ENCODE data around the gene IGFBP2. TPM values are rescaled to one million over a fixed set of nuclear protein-coding genes. Genes with fewer than 3 reads are reported as not detected.

Gene IGFBP2
- total and polyA plus RNA-seq, 2 of the 13 experiments (the other 11 are each of a cell fraction or from before 2014, with no cell fraction given): 2.0 to 5.8 TPM

- H3K27ac ChIP-seq (ENCODE audit: extremely low read length, insufficient read depth, low read length): no peak overlapping the region
- CTCF ChIA-PET (ENCODE audit: low intra/inter-chr PET ratio, low total read pairs): no interaction called here
- POLR2A ChIA-PET: no interaction called here
- TF ChIP-seq ATM (IDR thresholded peaks at IDR 0.05; ENCODE audit: borderline replicate concordance): no peak
- 0 out of 2 replicates have a peak, but pooled peaks have one; percentile 24 for TF ChIP-seq ZNF333 (CRISPR knock-in tag; IDR thresholded peaks at IDR 0.05; ENCODE audit: borderline replicate concordance)
- TF ChIP-seq ZFP36 (IDR thresholded peaks at IDR 0.05; ENCODE audit: borderline replicate concordance, low read depth, low read length, partially characterized antibody): no peak
- TF ChIP-seq IKZF1 (IDR thresholded peaks at IDR 0.05): no peak
- no peak for TF ChIP-seq ASH2L (IDR thresholded peaks at IDR 0.05; ENCODE audit: insufficient read length, low read depth, low read length)
- 0 out of 2 replicates have a peak, but pooled peaks have one; percentile 19 for TF ChIP-seq ZNF709 (CRISPR knock-in tag; IDR thresholded peaks at IDR 0.05)
- TF ChIP-seq ZNF557 (CRISPR knock-in tag; IDR thresholded peaks at IDR 0.05): no peak
- TF ChIP-seq ZNF598 (CRISPR knock-in tag; IDR thresholded peaks at IDR 0.05; ENCODE audit: borderline replicate concordance): 0 out of 2 replicates have a peak, but pooled peaks have one; percentile 25
- no peak for TF ChIP-seq ATAD3A (CRISPR knock-in tag; IDR thresholded peaks at IDR 0.05)
- TF ChIP-seq GLI4 (CRISPR knock-in tag; IDR thresholded peaks at IDR 0.05; ENCODE audit: borderline replicate concordance): 0 out of 2 replicates have a peak, but pooled peaks have one; percentile 33
- no peak for TF ChIP-seq TOPORS (CRISPR knock-in tag; IDR thresholded peaks at IDR 0.05)
- peaks cover 45% of the 10 kb centered on the region for H3K4me1 ChIP-seq (ENCODE audit: insufficient read depth, low read length)
- in situ Hi-C loops (cut with HindIII; ENCODE audit: extremely low pct_ligation_motif_present, low pct_unique_long_range_greater_than_20kb) (no loop called here), intact Hi-C loops (cut with micrococcal nuclease; ENCODE audit: unreplicated experiment) (loop anchor here (1.0 to 2.0 kb wide), 2 partner anchors 17 to 83 kb away; no protein-coding TSS in a partner anchor)
- peak overlapping the region; percentile 78 for H3K4me2 ChIP-seq (ENCODE audit: low read depth, low read length)
- peaks cover 8 to 59% of the 10 kb centered on the region in 2 experiments; a peak in 4 of 5 replicates for H3K27me3 ChIP-seq (ENCODE audit: control insufficient read depth in 1 of 2, insufficient read depth in 2 of 2, low read length in 2 of 2)
- FAIRE-seq (no peak), DNase-seq (ENCODE audit: low spot score) (no peak), ATAC-seq (peak; percentile 6)
- H4K20me1 ChIP-seq (ENCODE audit: insufficient read depth, low read length): no peaks in the 10 kb centered on the region
- peak overlapping the region in 2 of 3 experiments; percentile 13 to 36; a peak in 1 of 6 replicates for H3K4me3 ChIP-seq (replicated peaks in 1 of 3; ENCODE audit: insufficient read depth in 1 of 3, low read depth in 2 of 3, low read length in 3 of 3)
- H3K9ac ChIP-seq (ENCODE audit: insufficient read depth, low read depth, low read length): no peak overlapping the region
- no peak overlapping the region for H2AFZ ChIP-seq (ENCODE audit: low read length)
- no TSS peak for BruUV-seq (replicated peaks)
- no peaks in the 10 kb centered on the region for H3K9me3 ChIP-seq (ENCODE audit: low read length)
- H3K79me2 ChIP-seq (ENCODE audit: insufficient read depth, low read length): no peaks in the 10 kb centered on the region
- WGBS (ENCODE audit: low lambda C conversion rate): 55% methylated on average over 18 of the region's 18 CpGs
- H3K36me3 ChIP-seq (replicated peaks in 1 of 2; ENCODE audit: control insufficient read depth in 1 of 2, insufficient read depth in 2 of 2, low read length in 2 of 2): no peaks in the 10 kb centered on the region
These were observed 2.7 kb downstream of the IGFBP2 start for GRCh38 chr2:216635701-216636550.
